MM.1S (cell line): ENCODE data around the gene ANO5.

Source experiments
- CTCF ChIP-seq: fragments of 300-600 bp; sonication (generic); IDR thresholded peaks from 2 replicates; pipeline ENCODE4 v1.5.1; 2016; ENCODE audit warnings: antibody characterized with exemption, low read length, mixed read lengths
- EZH2 ChIP-seq: fragments of 300-600 bp; sonication (generic); optimal IDR thresholded peaks from 2 replicates; pipeline ENCODE3; 2017; ENCODE audit warnings: low read depth, mild to moderate bottlenecking, antibody characterized with exemption, low read length, mixed read lengths

GRCh38 chr11:22189660-22190059 is 3.2 kb upstream of the ANO5 start:
- no peak for TF ChIP-seq CTCF
- no peak for TF ChIP-seq EZH2
